ENCODE results near the gene PRAC1.
A peak's percentile ranks its signal among the peaks of the same experiment; 100 is the strongest.

The PRAC1 gene

GRCh38 chr17:48692049-48692448 lies 30.3 kb downstream of the PRAC1 start:
- DNase-seq: no peak

GRCh38 chr17:48690655-48691054 lies 31.7 kb downstream of the PRAC1 start:
- no peak for DNase-seq

- no peak for DNase-seq
Observed at GRCh38 chr17:48681609-48682008, 40.7 kb downstream of the PRAC1 start.

GRCh38 chr17:48679385-48680096 lies 42.8 kb downstream of the PRAC1 start:
- no peak for DNase-seq

- DNase-seq: peak; percentile 52
Observed at GRCh38 chr17:48678141-48678971, 44.0 kb downstream of the PRAC1 start.

GRCh38 chr17:48676963-48677558 lies 45.3 kb downstream of the PRAC1 start:
- no peak for DNase-seq

GRCh38 chr17:48672340-48672739 lies 50.0 kb downstream of the PRAC1 start:
- DNase-seq: no peak

Measured in activated CD4-positive, alpha-beta T cell treated with anti-CD3 and anti-CD28 coated beads for 1 hour (primary cell).